Glutamatergic neuron (in vitro differentiated cells): Measurements from ENCODE around the gene OR4E1. TPM values are rescaled to one million over a fixed set of nuclear protein-coding genes. Genes with fewer than 3 reads are reported as not detected.
"Not testable (repeated sequence)": the region's sequence is repeated elsewhere in the genome, so short reads cannot be mapped to it uniquely, and the experiment has no call there.

ENCODE experiments used
- DNase-seq: peaks from one replicate; pipeline ENCODE4 v3.0.0; 2022
- H3K27ac Mint-ChIP-seq: one replicate; pipeline ENCODE4 v1.8.0; 2020; ENCODE audit warnings: mild to moderate bottlenecking, mixed read lengths, inconsistent platforms; ENCODE audit not compliant: unreplicated experiment
- H3K27me3 Mint-ChIP-seq: one replicate; pipeline ENCODE4 v1.8.0; 2020; ENCODE audit warnings: mild to moderate bottlenecking, moderate library complexity, mixed read lengths, inconsistent platforms; ENCODE audit not compliant: unreplicated experiment
- H3K36me3 Mint-ChIP-seq: one replicate; pipeline ENCODE4 v1.8.0; 2020; ENCODE audit warnings: mild to moderate bottlenecking, mixed read lengths, inconsistent platforms; ENCODE audit not compliant: unreplicated experiment
- H3K4me1 Mint-ChIP-seq: one replicate; pipeline ENCODE4 v1.8.0; 2020; ENCODE audit warnings: mild to moderate bottlenecking, low read depth, mixed read lengths, inconsistent platforms; ENCODE audit not compliant: unreplicated experiment
- H3K4me3 Mint-ChIP-seq: one replicate; pipeline ENCODE4 v1.8.0; 2020; ENCODE audit warnings: mild to moderate bottlenecking, mixed read lengths, inconsistent platforms; ENCODE audit not compliant: unreplicated experiment
- H3K9me3 Mint-ChIP-seq: one replicate; pipeline ENCODE4 v1.8.0; 2020; ENCODE audit warnings: mild to moderate bottlenecking, moderate library complexity, mixed read lengths, inconsistent platforms; ENCODE audit not compliant: unreplicated experiment
- CTCF ChIP-seq: fragments of 200-600 bp; sonication (generic); IDR thresholded peaks from one replicate; pipeline ENCODE4 v1.5.0; 2021; ENCODE audit not compliant: partially characterized antibody, unreplicated experiment
- total RNA-seq: library from RNA; stranded (reverse); fragmentation: NEBNext Ultra II Directional; extraction: Animal tissue kit (Norgen Biotek cat#: 25700); gene quantifications from one replicate; pipeline ENCODE4 v1.2.1, GENCODE V29; 2021; ENCODE audit not compliant: unreplicated experiment

OR4E1 gene
- total RNA-seq, 1 donor from 2014 or later, result not detected

GRCh38 chr14:21699551-21699950, 25.9 kb upstream of the OR4E1 start:
- Mint-ChIP-seq H3K4me3 (no peak overlapping the region), H3K27me3 (no peaks in the 10 kb centered on the region), H3K9me3 (peaks cover 6% of the 10 kb centered on the region), H3K4me1 (no peaks in the 10 kb centered on the region), H3K36me3 (no peaks in the 10 kb centered on the region), H3K27ac (no peak overlapping the region)
- no peak for DNase-seq
- TF ChIP-seq CTCF, result no peak

GRCh38 chr14:21698538-21698937, 24.9 kb upstream of the OR4E1 start:
- not testable (repeated sequence) for H3K27ac Mint-ChIP-seq, H3K36me3 Mint-ChIP-seq, H3K4me1 Mint-ChIP-seq, H3K9me3 Mint-ChIP-seq, H3K27me3 Mint-ChIP-seq, H3K4me3 Mint-ChIP-seq, DNase-seq

- DNase-seq, H3K4me3 Mint-ChIP-seq, H3K27me3 Mint-ChIP-seq, H3K9me3 Mint-ChIP-seq, H3K4me1 Mint-ChIP-seq, H3K27ac Mint-ChIP-seq, H3K36me3 Mint-ChIP-seq: not testable (repeated sequence)
These were observed 24.0 kb upstream of the OR4E1 start for GRCh38 chr14:21697662-21698061.

- Mint-ChIP-seq H3K9me3 (peaks cover 5% of the 10 kb centered on the region), H3K36me3 (no peaks in the 10 kb centered on the region), H3K27ac (no peak overlapping the region), H3K4me3 (no peak overlapping the region), H3K27me3 (no peaks in the 10 kb centered on the region), H3K4me1 (no peaks in the 10 kb centered on the region)
- no peak for DNase-seq
- TF ChIP-seq CTCF, result no peak
These were observed 20.8 kb upstream of the OR4E1 start for GRCh38 chr14:21694425-21694824.

GRCh38 chr14:21686468-21686867, 12.8 kb upstream of the OR4E1 start:
- Mint-ChIP-seq H3K9me3 (peaks cover 3% of the 10 kb centered on the region), H3K27me3 (peaks cover 2% of the 10 kb centered on the region), H3K27ac (no peak overlapping the region), H3K4me3 (no peak overlapping the region), H3K4me1 (no peaks in the 10 kb centered on the region), H3K36me3 (no peaks in the 10 kb centered on the region)
- no peak for DNase-seq
- no peak for TF ChIP-seq CTCF

GRCh38 chr14:21680072-21680471, 6.5 kb upstream of the OR4E1 start:
- no peaks in the 10 kb centered on the region for H3K36me3 Mint-ChIP-seq
- no peak overlapping the region for H3K4me3 Mint-ChIP-seq
- H3K9me3 Mint-ChIP-seq, result peaks cover 2% of the 10 kb centered on the region
- no peak overlapping the region for H3K27ac Mint-ChIP-seq
- no peak for TF ChIP-seq CTCF
- no peaks in the 10 kb centered on the region for H3K4me1 Mint-ChIP-seq
- DNase-seq, result no peak
- peaks cover 2% of the 10 kb centered on the region for H3K27me3 Mint-ChIP-seq
